Natural killer cell treated with Interleukin-12 subunit alpha and Interleukin-12 subunit beta and Interleukin-15 and Interleukin-18, amount 100 ng/mL, for 72 hours (primary cell): Measurements from ENCODE around the gene SSH2. TPM values are rescaled to one million over a fixed set of nuclear protein-coding genes. Genes with fewer than 3 reads are reported as not detected.
"Not testable (repeated sequence)": the region's sequence is repeated elsewhere in the genome, so short reads cannot be mapped to it uniquely, and the experiment has no call there.

Experiments
- ATAC-seq, 2 donors: fragments of 150-1000 bp; cut with Tn5 transposase in 1 of 2; sonication (Bioruptor Pico), chemical (Tn5 transposase) in 1 of 2; 2 replicates each; pipeline ENCODE4 v1.10.0; 2021
- DNase-seq: peaks from one replicate; pipeline ENCODE4 v3.0.0; 2022; ENCODE audit warnings: low spot score
- H3K27ac Mint-ChIP-seq, 2 donors: 1 replicate in 1 of 2; 2 replicates in 1 of 2; pipeline ENCODE4 v1.8.0; 2022; ENCODE audit warnings: mixed read lengths in 2 of 2, mild to moderate bottlenecking in 1 of 2, moderate library complexity in 1 of 2
- H3K27me3 Mint-ChIP-seq, 2 donors: 1 replicate in 1 of 2; 2 replicates in 1 of 2; pipeline ENCODE4 v1.8.0; 2022; ENCODE audit warnings: mixed read lengths in 2 of 2
- H3K36me3 Mint-ChIP-seq: one replicate; pipeline ENCODE4 v1.8.0; 2022; ENCODE audit warnings: mixed read lengths
- H3K4me1 Mint-ChIP-seq, 2 donors: 1 replicate in 1 of 2; 2 replicates in 1 of 2; pipeline ENCODE4 v1.8.0; 2022; ENCODE audit warnings: low read depth in 2 of 2, mixed read lengths in 2 of 2, mild to moderate bottlenecking in 1 of 2
- H3K4me3 Mint-ChIP-seq: one replicate; pipeline ENCODE4 v1.8.0; 2022; ENCODE audit warnings: mixed read lengths
- H3K9me3 Mint-ChIP-seq: 2 replicates; pipeline ENCODE4 v1.8.0; 2022; ENCODE audit warnings: mixed read lengths
- total RNA-seq, 2 donors: library from RNA; stranded (reverse); gene quantifications; one replicate each; pipeline ENCODE4 v1.2.3, GENCODE V29; 2022

SSH2 gene
- total RNA-seq, 2 donors from 2014 or later, result 44.4 to 72.2 TPM

DNA sequence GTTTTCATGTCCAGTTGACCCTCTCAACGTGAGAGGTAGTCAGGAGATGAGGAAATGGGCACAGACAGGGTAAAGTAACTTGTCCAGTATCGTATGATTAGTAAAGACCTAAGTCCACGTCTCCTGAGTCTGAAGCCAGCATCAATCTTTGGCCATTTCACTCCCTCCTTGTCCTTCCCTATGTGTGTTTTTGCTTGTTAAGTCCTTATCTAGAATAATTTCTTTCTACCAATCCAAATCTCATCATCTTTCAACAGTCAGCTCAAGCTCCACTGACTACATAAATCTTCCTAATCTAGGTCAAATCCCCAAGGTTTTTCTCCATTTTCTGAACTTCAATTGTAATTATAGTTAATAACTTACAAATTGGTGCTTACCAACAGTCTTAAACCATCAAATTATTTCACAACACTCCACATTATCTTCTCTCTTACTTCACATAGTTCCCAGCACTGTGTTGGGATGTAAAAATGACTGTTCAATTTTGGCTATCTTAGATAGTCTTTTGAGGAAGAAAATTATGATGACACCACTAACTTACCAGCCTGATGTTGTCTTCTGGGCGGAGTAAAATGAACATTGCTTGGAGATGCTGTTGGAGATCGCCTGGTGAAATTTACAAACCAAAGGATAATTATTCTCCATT is 235.0 kb downstream of the SSH2 start:
- H3K9me3 Mint-ChIP-seq, result no peaks in the 10 kb centered on the region
- H3K27ac Mint-ChIP-seq, result peak overlapping the region; percentile 50 to 78
- H3K27me3 Mint-ChIP-seq, result no peaks in the 10 kb centered on the region
- H3K4me3 Mint-ChIP-seq, result no peak overlapping the region
- peaks cover 55 to 57% of the 10 kb centered on the region in 2 donors for H3K4me1 Mint-ChIP-seq
- ATAC-seq (no peak), DNase-seq (no peak)
- peaks cover 14% of the 10 kb centered on the region for H3K36me3 Mint-ChIP-seq

- Mint-ChIP-seq H3K9me3 (no peaks in the 10 kb centered on the region), H3K36me3 (peaks cover 14% of the 10 kb centered on the region), H3K4me3 (no peak overlapping the region), H3K27me3 (no peaks in the 10 kb centered on the region), H3K4me1 (peaks cover 42 to 46% of the 10 kb centered on the region in 2 donors), H3K27ac (peak overlapping the region; percentile 60 to 78)
- no peak for DNase-seq
- no peak for ATAC-seq
Measured at GRCh38 chr17:29693751-29694150, 236.3 kb downstream of the SSH2 start.

DNA sequence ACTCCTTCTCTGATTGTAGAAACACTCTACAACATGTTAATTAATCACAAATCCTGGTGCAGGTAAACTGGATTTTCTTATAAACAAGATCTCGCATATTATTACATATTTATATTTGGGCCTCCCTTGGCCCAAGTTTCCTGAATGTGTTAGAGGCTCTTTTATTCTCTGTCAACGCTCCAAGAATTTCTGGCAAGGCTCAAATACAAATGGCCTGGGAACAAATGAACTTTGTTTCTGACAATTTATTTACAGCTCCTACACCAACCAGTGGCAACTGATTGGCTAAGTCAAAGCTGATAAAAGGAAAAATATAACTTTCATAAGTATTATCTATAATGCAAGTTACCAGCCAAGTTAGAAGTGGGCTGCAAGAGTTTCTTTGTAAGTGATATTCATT is 242.4 kb downstream of the SSH2 start:
- Mint-ChIP-seq H3K9me3 (no peaks in the 10 kb centered on the region), H3K4me3 (no peak overlapping the region), H3K27me3 (no peaks in the 10 kb centered on the region), H3K4me1 (peaks cover 14 to 21% of the 10 kb centered on the region in 2 donors), H3K27ac (peak overlapping the region in 1 of 2 donors; percentile 81), H3K36me3 (no peaks in the 10 kb centered on the region)
- ATAC-seq, result no peak
- no peak for DNase-seq

DNA sequence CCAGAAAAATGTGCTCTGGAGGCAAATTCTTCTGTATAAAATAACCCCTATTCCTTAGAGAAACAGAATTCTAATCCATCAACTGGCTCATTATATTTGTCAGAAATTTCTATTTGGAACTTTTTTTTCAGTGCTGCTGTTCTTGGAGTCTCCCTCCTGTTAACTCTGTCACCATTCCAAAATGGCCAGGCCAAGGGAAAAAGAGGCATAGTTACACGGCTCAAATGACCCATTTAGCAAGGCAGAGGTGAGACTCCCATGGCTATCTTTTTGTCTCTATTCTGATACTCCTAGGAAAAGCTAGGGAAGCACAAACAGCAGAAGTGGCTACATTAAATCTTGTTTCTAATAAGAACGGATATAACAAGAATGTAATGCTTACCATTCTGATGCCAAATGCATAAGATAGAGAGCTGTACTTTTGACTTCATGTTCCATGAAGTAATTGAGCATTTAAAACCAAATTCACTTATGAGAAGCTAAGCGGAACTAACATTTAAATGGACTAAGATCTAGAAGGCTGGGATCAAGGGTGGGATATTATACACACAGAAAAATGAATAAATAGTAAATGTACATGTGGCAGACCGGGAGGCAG is 242.9 kb downstream of the SSH2 start:
- Mint-ChIP-seq H3K36me3 (no peaks in the 10 kb centered on the region), H3K4me1 (peaks cover 16 to 24% of the 10 kb centered on the region in 2 donors), H3K27me3 (no peaks in the 10 kb centered on the region)

GRCh38 chr17:29683481-29683880 is 246.5 kb downstream of the SSH2 start:
- no peak overlapping the region for H3K4me3 Mint-ChIP-seq
- DNase-seq, result no peak
- no peaks in the 10 kb centered on the region for H3K36me3 Mint-ChIP-seq
- no peaks in the 10 kb centered on the region for H3K27me3 Mint-ChIP-seq
- H3K27ac Mint-ChIP-seq, result peak overlapping the region; percentile 65 to 77
- H3K4me1 Mint-ChIP-seq, result peaks cover 16 to 20% of the 10 kb centered on the region in 2 donors
- no peak for ATAC-seq
- no peaks in the 10 kb centered on the region for H3K9me3 Mint-ChIP-seq

More for the DNA sequence above, 242.9 kb downstream of the SSH2 start:
- H3K9me3 Mint-ChIP-seq, result no peaks in the 10 kb centered on the region
- ATAC-seq (no peak), DNase-seq (no peak)
- no peak overlapping the region for H3K4me3 Mint-ChIP-seq
- peak overlapping the region in 1 of 2 donors; percentile 81 for H3K27ac Mint-ChIP-seq

DNA sequence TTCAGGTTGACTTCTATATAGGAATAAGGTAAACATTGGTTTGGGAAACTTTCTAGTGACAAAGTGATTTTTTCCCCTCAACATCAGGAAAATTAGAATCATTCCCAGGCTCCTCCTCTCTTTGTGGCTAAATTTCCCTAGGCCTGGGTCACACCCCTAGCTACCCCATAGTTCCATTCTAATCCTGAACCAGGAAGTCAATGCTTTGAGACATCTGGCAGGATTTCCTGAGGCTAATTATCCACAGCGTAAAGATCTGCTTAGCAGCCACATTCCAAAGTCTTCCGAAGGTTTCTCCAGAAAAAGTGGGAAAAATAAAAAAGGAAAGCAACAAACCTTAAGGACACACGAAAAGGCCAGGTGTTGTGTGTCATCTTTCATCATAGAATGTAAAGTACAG is 247.0 kb downstream of the SSH2 start:
- no peaks in the 10 kb centered on the region for H3K36me3 Mint-ChIP-seq
- no peak overlapping the region for H3K4me3 Mint-ChIP-seq

DNA sequence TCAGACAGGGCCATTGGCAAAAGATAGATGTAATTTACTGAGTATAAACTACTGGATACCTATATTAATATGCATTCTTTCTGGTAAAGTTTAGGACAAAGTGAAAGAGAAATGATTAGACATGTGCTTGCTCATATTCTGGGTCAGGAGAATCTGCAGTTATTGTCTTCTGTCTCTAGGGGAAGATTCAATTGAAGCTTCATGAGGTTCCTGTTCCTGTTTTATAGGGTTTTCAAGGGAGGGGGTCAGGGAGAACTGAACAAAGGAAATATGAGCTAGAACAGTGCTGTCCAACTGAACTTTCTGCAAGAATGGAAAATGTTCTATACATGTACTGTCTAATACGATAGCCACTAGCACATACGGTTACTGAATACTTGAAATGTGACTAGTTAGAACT is 248.0 kb downstream of the SSH2 start:
- Mint-ChIP-seq H3K9me3 (no peaks in the 10 kb centered on the region), H3K4me1 (peaks cover 21 to 23% of the 10 kb centered on the region in 2 donors), H3K4me3 (peak overlapping the region; percentile 1), H3K27me3 (no peaks in the 10 kb centered on the region), H3K36me3 (no peaks in the 10 kb centered on the region), H3K27ac (peak overlapping the region; percentile 65 to 77)
- DNase-seq, result no peak
- peak; percentile 6 to 54 for ATAC-seq

More for the DNA sequence above, 247.0 kb downstream of the SSH2 start:
- peaks cover 16 to 20% of the 10 kb centered on the region in 2 donors for H3K4me1 Mint-ChIP-seq
- DNase-seq, result no peak
- no peak for ATAC-seq
- H3K9me3 Mint-ChIP-seq, result no peaks in the 10 kb centered on the region
- H3K27me3 Mint-ChIP-seq, result no peaks in the 10 kb centered on the region
- peak overlapping the region; percentile 65 to 77 for H3K27ac Mint-ChIP-seq

GRCh38 chr17:29677824-29678223 is 252.2 kb downstream of the SSH2 start:
- ATAC-seq (no peak), DNase-seq (no peak)
- Mint-ChIP-seq H3K36me3 (no peaks in the 10 kb centered on the region), H3K4me3 (no peak overlapping the region), H3K27me3 (no peaks in the 10 kb centered on the region), H3K27ac (peak overlapping the region in 1 of 2 donors; percentile 63), H3K9me3 (no peaks in the 10 kb centered on the region), H3K4me1 (peaks cover 27 to 28% of the 10 kb centered on the region in 2 donors)

GRCh38 chr17:29677221-29677791 is 252.7 kb downstream of the SSH2 start:
- Mint-ChIP-seq H3K4me1 (peaks cover 23 to 25% of the 10 kb centered on the region in 2 donors), H3K27me3 (no peaks in the 10 kb centered on the region), H3K4me3 (no peak overlapping the region), H3K9me3 (no peaks in the 10 kb centered on the region), H3K27ac (peak overlapping the region in 1 of 2 donors; percentile 63), H3K36me3 (no peaks in the 10 kb centered on the region)
- no peak for DNase-seq
- no peak for ATAC-seq

DNA sequence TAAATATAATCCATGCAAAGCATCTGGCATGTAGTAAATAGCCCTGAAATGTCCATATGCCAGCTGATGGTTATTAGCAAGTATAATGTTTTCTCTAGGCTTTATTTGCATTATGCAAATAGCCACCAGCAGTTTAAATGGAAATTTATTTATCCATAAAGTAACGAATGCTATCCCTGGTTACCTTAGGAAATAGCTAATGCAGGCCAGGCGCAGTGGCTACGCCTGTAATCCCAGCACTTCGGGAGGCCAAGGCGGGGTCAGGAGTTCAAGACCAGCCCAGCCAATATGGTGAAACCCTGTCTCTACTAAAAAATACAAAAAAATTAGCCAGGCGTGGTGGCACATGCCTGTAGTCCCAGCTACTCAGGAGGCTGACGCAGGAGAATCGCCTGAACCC is 254.1 kb downstream of the SSH2 start:
- Mint-ChIP-seq H3K4me1 (peaks cover 15 to 17% of the 10 kb centered on the region in 2 donors), H3K27ac (peak overlapping the region in 1 of 2 donors; percentile 59)
- not testable (repeated sequence) for H3K27me3 Mint-ChIP-seq, ATAC-seq, DNase-seq, H3K4me3 Mint-ChIP-seq, H3K36me3 Mint-ChIP-seq, H3K9me3 Mint-ChIP-seq

GRCh38 chr17:29674281-29674680 is 255.7 kb downstream of the SSH2 start:
- no peak overlapping the region for H3K4me3 Mint-ChIP-seq
- no peaks in the 10 kb centered on the region for H3K36me3 Mint-ChIP-seq
- no peaks in the 10 kb centered on the region for H3K9me3 Mint-ChIP-seq
- H3K4me1 Mint-ChIP-seq, result peaks cover 10 to 15% of the 10 kb centered on the region in 2 donors
- peak overlapping the region; percentile 31 to 59 for H3K27ac Mint-ChIP-seq
- DNase-seq (no peak), ATAC-seq (no peak)
- H3K27me3 Mint-ChIP-seq, result no peaks in the 10 kb centered on the region

DNA sequence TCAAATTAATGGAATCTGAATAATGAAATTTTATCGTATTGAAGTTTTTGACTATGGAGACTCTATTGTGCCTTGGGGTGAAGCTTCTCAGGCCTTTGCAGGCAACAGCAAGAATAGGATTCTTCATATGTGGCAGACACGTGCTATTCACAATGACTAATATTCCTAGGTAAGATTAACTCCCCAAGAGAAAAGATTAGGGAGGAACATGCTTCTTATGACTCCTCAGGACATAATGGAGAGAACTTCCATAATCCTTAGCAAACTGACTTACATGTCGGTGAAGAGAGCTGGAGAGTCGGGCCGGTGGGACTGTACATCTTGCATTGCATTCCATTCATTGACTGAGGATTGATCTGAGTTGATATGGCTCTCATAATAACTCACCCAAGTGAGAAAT is 258.4 kb downstream of the SSH2 start:
- no peak overlapping the region for H3K27ac Mint-ChIP-seq
- no peaks in the 10 kb centered on the region for H3K9me3 Mint-ChIP-seq
- DNase-seq, result no peak
- no peak for ATAC-seq
- H3K36me3 Mint-ChIP-seq, result peaks cover 12% of the 10 kb centered on the region
- peaks cover 5% of the 10 kb centered on the region in 2 donors for H3K4me1 Mint-ChIP-seq
- H3K4me3 Mint-ChIP-seq, result no peak overlapping the region
- H3K27me3 Mint-ChIP-seq, result no peaks in the 10 kb centered on the region

GRCh38 chr17:29669266-29669665 is 260.8 kb downstream of the SSH2 start:
- ATAC-seq, result no peak
- Mint-ChIP-seq H3K27ac (no peak overlapping the region), H3K9me3 (no peaks in the 10 kb centered on the region), H3K4me3 (no peak overlapping the region), H3K36me3 (peaks cover 13% of the 10 kb centered on the region), H3K27me3 (no peaks in the 10 kb centered on the region), H3K4me1 (peaks cover 11 to 15% of the 10 kb centered on the region in 2 donors)
- DNase-seq, result no peak

DNA sequence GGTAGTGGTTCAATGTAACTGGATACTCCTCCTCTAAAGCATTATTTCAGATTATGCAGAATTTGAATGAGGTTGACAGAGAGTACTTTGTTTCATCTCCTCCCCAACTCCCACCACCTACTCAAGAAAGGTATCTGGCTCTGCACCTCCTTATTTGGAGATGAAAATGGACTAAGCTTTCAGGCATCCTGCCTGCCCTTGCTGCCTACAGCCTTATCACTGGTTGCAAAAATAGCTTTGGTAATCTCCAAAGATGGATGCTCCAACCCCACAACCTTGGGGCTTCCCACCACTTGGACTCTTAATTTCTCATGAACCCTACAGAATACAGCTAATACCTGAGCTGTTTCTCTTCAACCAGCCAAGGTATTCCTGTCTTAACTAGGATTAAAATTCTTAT is 262.1 kb downstream of the SSH2 start:
- Mint-ChIP-seq H3K27ac (no peak overlapping the region), H3K27me3 (no peaks in the 10 kb centered on the region), H3K9me3 (no peaks in the 10 kb centered on the region), H3K36me3 (peaks cover 16% of the 10 kb centered on the region), H3K4me1 (peaks cover 13 to 14% of the 10 kb centered on the region in 2 donors), H3K4me3 (no peak overlapping the region)
- ATAC-seq (no peak), DNase-seq (no peak)
